ENCODE results near the gene FOCAD.

The FOCAD gene

GRCh38 chr9:20729523-20729922 is 45.5 kb downstream of the FOCAD start:
- Histone ChIP-seq H3K27ac (ENCODE audit: low read depth in 2 of 2, low read length in 2 of 2) (no peak overlapping the region), H3K9ac (ENCODE audit: low read depth in 1 of 2, low read length in 2 of 2) (no peak overlapping the region), H3K9me3 (ENCODE audit: control insufficient read depth in 2 of 2, low read length in 2 of 2) (no peaks in the 10 kb centered on the region), H3K4me3 (ENCODE audit: low read length in 2 of 2) (no peak overlapping the region), H3K27me3 (ENCODE audit: control insufficient read depth in 2 of 2, insufficient read depth in 2 of 2, low read length in 2 of 2) (no peaks in the 10 kb centered on the region), H3K36me3 (ENCODE audit: control insufficient read depth in 2 of 2, insufficient read depth in 2 of 2, low read length in 2 of 2) (peaks cover 0 to 4% of the 10 kb centered on the region in 2 donors), H3K4me1 (ENCODE audit: control insufficient read depth in 2 of 2, insufficient read depth in 2 of 2, low read length in 2 of 2) (peaks cover 0 to 4% of the 10 kb centered on the region in 2 donors)

- H3K9me3 ChIP-seq (ENCODE audit: control insufficient read depth in 2 of 2, low read length in 2 of 2) = no peaks in the 10 kb centered on the region
- H3K9ac ChIP-seq (ENCODE audit: low read depth in 1 of 2, low read length in 2 of 2) = no peak overlapping the region
Measured at GRCh38 chr9:20732118-20732517, 48.1 kb downstream of the FOCAD start.

GRCh38 chr9:20734275-20734674 is 50.2 kb downstream of the FOCAD start:
- Histone ChIP-seq H3K4me3 (ENCODE audit: low read length in 2 of 2) (no peak overlapping the region), H3K9ac (ENCODE audit: low read depth in 1 of 2, low read length in 2 of 2) (no peak overlapping the region), H3K36me3 (ENCODE audit: control insufficient read depth in 2 of 2, insufficient read depth in 2 of 2, low read length in 2 of 2) (peaks cover 0 to 4% of the 10 kb centered on the region in 2 donors), H3K4me1 (ENCODE audit: control insufficient read depth in 2 of 2, insufficient read depth in 2 of 2, low read length in 2 of 2) (no peaks in the 10 kb centered on the region), H3K9me3 (ENCODE audit: control insufficient read depth in 2 of 2, low read length in 2 of 2) (no peaks in the 10 kb centered on the region), H3K27ac (ENCODE audit: low read depth in 2 of 2, low read length in 2 of 2) (no peak overlapping the region), H3K27me3 (ENCODE audit: control insufficient read depth in 2 of 2, insufficient read depth in 2 of 2, low read length in 2 of 2) (no peaks in the 10 kb centered on the region)

More at GRCh38 chr9:20732118-20732517, 48.1 kb downstream of the FOCAD start:
- H3K27me3 ChIP-seq (ENCODE audit: control insufficient read depth in 2 of 2, insufficient read depth in 2 of 2, low read length in 2 of 2) = no peaks in the 10 kb centered on the region
- no peak overlapping the region for H3K27ac ChIP-seq (ENCODE audit: low read depth in 2 of 2, low read length in 2 of 2)
- H3K4me3 ChIP-seq (ENCODE audit: low read length in 2 of 2) = no peak overlapping the region
- H3K4me1 ChIP-seq (ENCODE audit: control insufficient read depth in 2 of 2, insufficient read depth in 2 of 2, low read length in 2 of 2) = no peaks in the 10 kb centered on the region
- H3K36me3 ChIP-seq (ENCODE audit: control insufficient read depth in 2 of 2, insufficient read depth in 2 of 2, low read length in 2 of 2) = peaks cover 0 to 4% of the 10 kb centered on the region in 2 donors

GRCh38 chr9:20740304-20740703 is 56.2 kb downstream of the FOCAD start:
- Histone ChIP-seq H3K4me3 (ENCODE audit: low read length in 2 of 2) (no peak overlapping the region), H3K36me3 (ENCODE audit: control insufficient read depth in 2 of 2, insufficient read depth in 2 of 2, low read length in 2 of 2) (peaks cover 0 to 5% of the 10 kb centered on the region in 2 donors), H3K9ac (ENCODE audit: low read depth in 1 of 2, low read length in 2 of 2) (no peak overlapping the region), H3K27ac (ENCODE audit: low read depth in 2 of 2, low read length in 2 of 2) (no peak overlapping the region), H3K4me1 (ENCODE audit: control insufficient read depth in 2 of 2, insufficient read depth in 2 of 2, low read length in 2 of 2) (no peaks in the 10 kb centered on the region), H3K9me3 (ENCODE audit: control insufficient read depth in 2 of 2, low read length in 2 of 2) (no peaks in the 10 kb centered on the region), H3K27me3 (ENCODE audit: control insufficient read depth in 2 of 2, insufficient read depth in 2 of 2, low read length in 2 of 2) (no peaks in the 10 kb centered on the region)

- H3K36me3 ChIP-seq (ENCODE audit: control insufficient read depth in 2 of 2, insufficient read depth in 2 of 2, low read length in 2 of 2) = peaks cover 0 to 5% of the 10 kb centered on the region in 2 donors
- no peak overlapping the region for H3K4me3 ChIP-seq (ENCODE audit: low read length in 2 of 2)
- no peak overlapping the region for H3K9ac ChIP-seq (ENCODE audit: low read depth in 1 of 2, low read length in 2 of 2)
- no peaks in the 10 kb centered on the region for H3K27me3 ChIP-seq (ENCODE audit: control insufficient read depth in 2 of 2, insufficient read depth in 2 of 2, low read length in 2 of 2)
- H3K4me1 ChIP-seq (ENCODE audit: control insufficient read depth in 2 of 2, insufficient read depth in 2 of 2, low read length in 2 of 2) = no peaks in the 10 kb centered on the region
- H3K9me3 ChIP-seq (ENCODE audit: control insufficient read depth in 2 of 2, low read length in 2 of 2) = no peaks in the 10 kb centered on the region
- H3K27ac ChIP-seq (ENCODE audit: low read depth in 2 of 2, low read length in 2 of 2) = no peak overlapping the region
Measured at GRCh38 chr9:20740929-20741582, 57.0 kb downstream of the FOCAD start.

GRCh38 chr9:20742833-20743232 is 58.8 kb downstream of the FOCAD start:
- Histone ChIP-seq H3K27ac (ENCODE audit: low read depth in 2 of 2, low read length in 2 of 2) (no peak overlapping the region), H3K36me3 (ENCODE audit: control insufficient read depth in 2 of 2, insufficient read depth in 2 of 2, low read length in 2 of 2) (peaks cover 0 to 5% of the 10 kb centered on the region in 2 donors), H3K4me1 (ENCODE audit: control insufficient read depth in 2 of 2, insufficient read depth in 2 of 2, low read length in 2 of 2) (no peaks in the 10 kb centered on the region), H3K9me3 (ENCODE audit: control insufficient read depth in 2 of 2, low read length in 2 of 2) (no peaks in the 10 kb centered on the region), H3K4me3 (ENCODE audit: low read length in 2 of 2) (no peak overlapping the region), H3K9ac (ENCODE audit: low read depth in 1 of 2, low read length in 2 of 2) (no peak overlapping the region), H3K27me3 (ENCODE audit: control insufficient read depth in 2 of 2, insufficient read depth in 2 of 2, low read length in 2 of 2) (no peaks in the 10 kb centered on the region)

- no peaks in the 10 kb centered on the region for H3K4me1 ChIP-seq (ENCODE audit: control insufficient read depth in 2 of 2, insufficient read depth in 2 of 2, low read length in 2 of 2)
- H3K27ac ChIP-seq (ENCODE audit: low read depth in 2 of 2, low read length in 2 of 2) = no peak overlapping the region
- H3K9ac ChIP-seq (ENCODE audit: low read depth in 1 of 2, low read length in 2 of 2) = no peak overlapping the region
- H3K9me3 ChIP-seq (ENCODE audit: control insufficient read depth in 2 of 2, low read length in 2 of 2) = no peaks in the 10 kb centered on the region
- H3K27me3 ChIP-seq (ENCODE audit: control insufficient read depth in 2 of 2, insufficient read depth in 2 of 2, low read length in 2 of 2) = no peaks in the 10 kb centered on the region
- H3K36me3 ChIP-seq (ENCODE audit: control insufficient read depth in 2 of 2, insufficient read depth in 2 of 2, low read length in 2 of 2) = peaks cover 0 to 5% of the 10 kb centered on the region in 2 donors
- H3K4me3 ChIP-seq (ENCODE audit: low read length in 2 of 2) = no peak overlapping the region
Measured at GRCh38 chr9:20744036-20744630, 60.1 kb downstream of the FOCAD start.

GRCh38 chr9:20746967-20747366 is 62.9 kb downstream of the FOCAD start:
- Histone ChIP-seq H3K36me3 (ENCODE audit: control insufficient read depth in 2 of 2, insufficient read depth in 2 of 2, low read length in 2 of 2) (peaks cover 0 to 3% of the 10 kb centered on the region in 2 donors), H3K4me3 (ENCODE audit: low read length in 2 of 2) (no peak overlapping the region)

GRCh38 chr9:20749496-20750198 is 65.6 kb downstream of the FOCAD start:
- H3K27ac ChIP-seq (ENCODE audit: low read depth in 2 of 2, low read length in 2 of 2) = no peak overlapping the region
- no peaks in the 10 kb centered on the region for H3K27me3 ChIP-seq (ENCODE audit: control insufficient read depth in 2 of 2, insufficient read depth in 2 of 2, low read length in 2 of 2)
- no peaks in the 10 kb centered on the region for H3K4me1 ChIP-seq (ENCODE audit: control insufficient read depth in 2 of 2, insufficient read depth in 2 of 2, low read length in 2 of 2)
- no peak overlapping the region for H3K9ac ChIP-seq (ENCODE audit: low read depth in 1 of 2, low read length in 2 of 2)
- no peaks in the 10 kb centered on the region for H3K9me3 ChIP-seq (ENCODE audit: control insufficient read depth in 2 of 2, low read length in 2 of 2)
- no peaks in the 10 kb centered on the region for H3K36me3 ChIP-seq (ENCODE audit: control insufficient read depth in 2 of 2, insufficient read depth in 2 of 2, low read length in 2 of 2)
- no peak overlapping the region for H3K4me3 ChIP-seq (ENCODE audit: low read length in 2 of 2)

More at GRCh38 chr9:20746967-20747366, 62.9 kb downstream of the FOCAD start:
- no peaks in the 10 kb centered on the region for H3K27me3 ChIP-seq (ENCODE audit: control insufficient read depth in 2 of 2, insufficient read depth in 2 of 2, low read length in 2 of 2)
- no peaks in the 10 kb centered on the region for H3K9me3 ChIP-seq (ENCODE audit: control insufficient read depth in 2 of 2, low read length in 2 of 2)
- no peak overlapping the region for H3K27ac ChIP-seq (ENCODE audit: low read depth in 2 of 2, low read length in 2 of 2)
- H3K4me1 ChIP-seq (ENCODE audit: control insufficient read depth in 2 of 2, insufficient read depth in 2 of 2, low read length in 2 of 2) = no peaks in the 10 kb centered on the region
- no peak overlapping the region for H3K9ac ChIP-seq (ENCODE audit: low read depth in 1 of 2, low read length in 2 of 2)

- Histone ChIP-seq H3K4me1 (ENCODE audit: control insufficient read depth in 2 of 2, insufficient read depth in 2 of 2, low read length in 2 of 2) (no peaks in the 10 kb centered on the region), H3K4me3 (ENCODE audit: low read length in 2 of 2) (no peak overlapping the region), H3K9me3 (ENCODE audit: control insufficient read depth in 2 of 2, low read length in 2 of 2) (no peaks in the 10 kb centered on the region), H3K27me3 (ENCODE audit: control insufficient read depth in 2 of 2, insufficient read depth in 2 of 2, low read length in 2 of 2) (no peaks in the 10 kb centered on the region), H3K27ac (ENCODE audit: low read depth in 2 of 2, low read length in 2 of 2) (no peak overlapping the region), H3K36me3 (ENCODE audit: control insufficient read depth in 2 of 2, insufficient read depth in 2 of 2, low read length in 2 of 2) (no peaks in the 10 kb centered on the region), H3K9ac (ENCODE audit: low read depth in 1 of 2, low read length in 2 of 2) (no peak overlapping the region)
Measured at GRCh38 chr9:20753761-20754160, 69.7 kb downstream of the FOCAD start.
